Urinary bladder (tissue), 4 donors: Measurements from ENCODE around the gene NFATC1. TPM values are rescaled to one million over a fixed set of nuclear protein-coding genes. Genes with fewer than 3 reads are reported as not detected.
"Not testable (repeated sequence)": the region's sequence is repeated elsewhere in the genome, so short reads cannot be mapped to it uniquely, and the experiment has no call there.

Source experiments
- DNase-seq: peaks from one replicate; pipeline ENCODE4 v3.0.0-alpha.2; 2015; ENCODE audit errors: extremely low spot score
- H3K27ac ChIP-seq: one replicate; pipeline ENCODE4 v1.5.1; 2013; ENCODE audit warnings: low read depth, mild to moderate bottlenecking, moderate library complexity
- H3K36me3 ChIP-seq: one replicate; pipeline ENCODE4 v1.6.1; 2013; ENCODE audit warnings: mild to moderate bottlenecking, moderate library complexity; ENCODE audit not compliant: insufficient read depth
- H3K4me1 ChIP-seq: one replicate; pipeline ENCODE4 v1.6.1; 2013; ENCODE audit warnings: mild to moderate bottlenecking, moderate library complexity; ENCODE audit not compliant: insufficient read depth
- H3K4me3 ChIP-seq: one replicate; pipeline ENCODE4 v1.5.1; 2013; ENCODE audit warnings: low read depth, low read length
- WGBS: extraction: QIAGEN DNeasy Blood & Tissue Kit; methylation state at CpG from one replicate; pipeline ENCODE4 v1.1.7; 2013; 5-methylcytosine and 5-hydroxymethylcytosine counted together
- polyA plus RNA-seq: library from polyadenylated mRNA; stranded (reverse); fragments of 200-250 nt; gene quantifications from one replicate; pipeline ENCODE4 v1.2.3, GENCODE V29; 2013
- total RNA-seq: library from RNA; depleted of rRNA; stranded (reverse); fragments of >200 nt; gene quantifications from one replicate; pipeline ENCODE4 v1.2.3, GENCODE V29; 2014
- donor health status: healthy with polysubstance abuse.
- donor health status: healthy.

The NFATC1 gene
- total and polyA plus RNA-seq, 2 donors, result 8.5 to 11.3 TPM

DNA sequence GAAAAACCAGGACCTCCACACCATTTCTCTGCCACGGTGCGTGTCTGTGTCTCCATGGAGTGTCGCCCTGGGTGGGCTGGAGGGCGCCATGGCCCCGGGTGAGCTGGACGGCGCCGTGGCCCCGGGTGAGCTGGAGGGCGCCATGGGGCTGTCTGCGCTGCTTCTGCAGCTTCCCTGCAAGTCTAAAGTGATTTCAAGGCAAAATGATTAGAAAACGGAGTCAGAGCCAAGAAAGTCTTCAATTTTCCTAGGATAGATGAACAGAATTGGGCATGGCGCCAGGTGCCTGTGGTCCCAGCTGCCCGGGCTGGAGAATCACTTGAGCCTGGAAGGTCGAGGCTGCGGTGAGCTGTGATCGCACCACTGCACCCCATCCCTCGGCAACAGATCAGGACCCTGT is 27.7 kb upstream of the NFATC1 start:
- Histone ChIP-seq H3K4me3 (no peak overlapping the region), H3K27ac (no peak overlapping the region), H3K36me3 (no peaks in the 10 kb centered on the region), H3K4me1 (no peaks in the 10 kb centered on the region)
- no peak for DNase-seq
- 81% methylated on average over 18 of the region's 18 CpGs for WGBS

DNA sequence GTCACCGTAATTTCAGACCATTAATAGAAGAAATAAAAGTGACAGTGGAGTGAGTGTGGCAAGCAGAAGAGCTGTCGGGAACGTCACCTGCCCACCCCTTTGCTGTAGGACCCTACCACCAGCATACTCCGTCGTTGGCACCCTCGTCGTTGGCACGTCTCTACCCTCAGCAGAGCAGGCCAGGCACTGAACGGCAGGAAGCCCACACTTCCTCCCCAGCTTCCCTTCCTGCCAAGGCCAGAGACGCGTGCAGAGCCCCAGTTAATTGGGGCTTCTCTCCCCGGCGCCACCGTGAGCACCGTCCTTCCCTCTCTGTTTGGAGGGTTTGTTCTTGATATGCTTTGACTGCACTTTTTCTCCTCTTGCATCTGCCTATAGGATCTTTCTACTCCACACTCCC is 27.0 kb upstream of the NFATC1 start:
- WGBS, result 79% methylated on average over 15 of the region's 15 CpGs
- H3K4me3 ChIP-seq, result no peak overlapping the region

DNA sequence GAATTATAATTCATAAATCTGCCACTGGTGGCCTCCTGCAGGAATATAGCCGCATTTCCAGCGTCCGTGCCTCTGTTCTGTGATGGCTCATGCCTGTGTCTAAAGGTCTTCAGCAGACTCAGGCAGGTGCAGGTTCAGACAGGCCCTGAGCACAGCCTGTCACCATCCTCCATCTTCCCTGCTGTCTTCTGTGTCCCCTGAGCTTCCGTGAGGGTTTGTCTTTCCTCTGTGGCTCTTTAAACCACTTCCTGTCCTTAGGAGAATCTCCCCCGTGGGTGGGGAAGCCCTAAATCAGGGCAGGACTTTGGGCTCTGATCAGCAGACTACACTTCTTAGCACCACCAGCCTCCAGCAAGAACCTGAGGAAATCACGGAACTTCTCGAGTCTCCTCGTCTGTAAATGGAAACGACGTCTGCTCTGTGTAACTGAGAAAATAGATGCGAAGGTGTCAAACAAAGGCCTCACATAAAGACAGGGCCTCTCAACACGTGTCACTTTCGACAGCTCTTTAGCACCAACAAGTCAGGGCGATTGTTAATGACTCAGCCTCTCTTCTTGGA is 24.1 kb upstream of the NFATC1 start:
- WGBS, result 81% methylated on average over 14 of the region's 14 CpGs
- Histone ChIP-seq H3K27ac (no peak overlapping the region), H3K4me1 (no peaks in the 10 kb centered on the region), H3K36me3 (no peaks in the 10 kb centered on the region), H3K4me3 (no peak overlapping the region)
- no peak for DNase-seq

More for the DNA sequence above, 27.0 kb upstream of the NFATC1 start:
- Histone ChIP-seq H3K27ac (no peak overlapping the region), H3K36me3 (no peaks in the 10 kb centered on the region), H3K4me1 (no peaks in the 10 kb centered on the region)
- no peak for DNase-seq

DNA sequence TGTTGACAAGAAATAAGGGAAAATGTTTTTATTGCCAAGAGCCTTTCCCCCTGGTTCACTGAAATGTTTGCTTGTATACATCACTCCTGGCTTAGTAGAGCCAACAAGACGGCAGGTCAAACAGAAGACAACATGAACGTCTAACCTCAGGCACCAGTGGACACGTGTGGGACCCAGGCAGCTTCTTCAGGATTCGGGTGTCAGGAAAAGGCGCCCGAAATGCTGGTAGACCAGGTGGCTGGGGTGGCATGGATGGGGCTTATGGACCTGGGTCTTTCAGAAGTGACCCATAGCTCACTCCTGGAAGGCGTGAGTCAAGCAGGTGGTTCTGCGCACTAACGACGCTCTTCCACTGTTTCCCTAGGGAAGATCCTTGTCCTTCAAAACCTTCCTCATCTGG is 23.3 kb upstream of the NFATC1 start:
- H3K4me1 ChIP-seq, result no peaks in the 10 kb centered on the region
- H3K27ac ChIP-seq, result no peak overlapping the region
- H3K36me3 ChIP-seq, result no peaks in the 10 kb centered on the region
- 92% methylated on average over 10 of the region's 10 CpGs for WGBS
- no peak for DNase-seq
- H3K4me3 ChIP-seq, result no peak overlapping the region

DNA sequence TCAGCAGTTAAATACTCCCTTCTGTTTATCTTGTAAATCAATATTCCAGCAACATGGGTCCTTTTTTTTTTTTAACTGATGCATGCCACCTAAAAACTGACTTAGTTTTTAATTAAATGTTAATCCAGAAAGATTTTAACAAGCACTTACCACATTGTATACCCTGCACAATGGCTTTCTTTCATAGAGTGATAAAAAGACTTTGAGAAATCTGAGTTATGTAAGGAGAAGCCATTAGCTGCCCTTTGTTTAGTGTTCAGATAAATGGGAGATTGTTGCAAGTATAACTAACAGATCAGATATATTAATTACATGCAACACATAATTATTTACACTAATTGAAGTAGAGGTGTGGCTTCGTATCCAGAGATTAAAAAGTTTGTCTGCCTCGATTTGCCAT is 22.7 kb upstream of the NFATC1 start:
- no peak for DNase-seq
- Histone ChIP-seq H3K27ac (no peak overlapping the region), H3K36me3 (no peaks in the 10 kb centered on the region), H3K4me3 (no peak overlapping the region), H3K4me1 (no peaks in the 10 kb centered on the region)
- 93% methylated on average over 2 of the region's 2 CpGs for WGBS

DNA sequence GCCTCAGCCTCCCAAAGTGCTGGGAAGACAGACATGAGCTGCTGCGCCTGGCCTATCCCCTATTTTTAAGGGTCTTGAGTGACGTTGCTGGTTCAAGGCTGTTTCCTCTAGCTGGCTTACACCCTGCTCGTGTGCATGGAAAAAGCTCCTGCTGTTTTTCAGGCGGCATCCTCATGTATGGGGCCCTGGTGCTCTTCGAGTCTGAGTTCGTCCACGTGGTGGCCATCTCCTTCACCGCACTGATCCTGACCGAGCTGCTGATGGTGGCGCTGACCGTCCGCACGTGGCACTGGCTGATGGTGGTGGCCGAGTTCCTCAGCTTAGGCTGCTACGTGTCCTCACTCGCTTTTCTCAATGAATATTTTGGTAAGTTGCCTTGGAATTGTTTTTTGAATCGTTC is 22.0 kb upstream of the NFATC1 start:
- no peak overlapping the region for H3K4me3 ChIP-seq
- H3K27ac ChIP-seq, result no peak overlapping the region
- WGBS, result 95% methylated on average over 17 of the region's 17 CpGs
- H3K36me3 ChIP-seq, result no peaks in the 10 kb centered on the region
- no peaks in the 10 kb centered on the region for H3K4me1 ChIP-seq
- DNase-seq, result no peak

DNA sequence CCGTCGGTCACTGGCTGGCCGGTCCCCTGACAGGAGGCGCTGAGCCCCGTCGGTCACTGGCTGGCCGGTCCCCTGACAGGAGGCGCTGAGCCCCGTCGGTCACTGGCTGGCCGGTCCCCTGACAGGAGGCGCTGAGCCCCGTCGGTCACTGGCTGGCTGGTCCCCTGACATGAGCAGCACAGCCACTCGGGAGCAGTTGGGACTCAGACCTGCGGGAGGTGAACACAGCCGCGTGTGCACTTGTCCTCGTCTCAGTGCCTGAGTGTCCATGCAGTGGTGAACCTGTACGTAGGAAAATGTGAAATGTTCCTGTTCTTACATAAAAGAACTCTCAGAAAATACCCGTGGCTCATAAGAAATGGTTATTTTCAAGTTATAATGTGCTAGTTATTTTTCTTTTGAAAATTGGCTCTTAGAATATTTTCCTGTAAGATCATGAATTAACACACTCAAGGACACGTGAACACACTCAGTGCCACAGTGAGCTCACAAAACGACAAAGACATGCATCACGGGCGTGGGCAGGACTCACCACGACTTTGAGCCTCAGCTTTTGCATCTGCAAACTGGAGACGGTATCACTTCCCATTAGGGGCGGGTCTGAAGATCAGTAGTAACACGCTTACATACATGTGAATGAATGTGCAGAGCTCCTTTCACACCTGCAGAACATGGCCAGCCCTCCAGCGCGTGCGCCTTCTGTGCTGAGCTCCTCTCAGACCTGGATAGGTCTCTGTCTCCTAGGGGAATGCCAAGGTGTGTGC is 21.1 kb upstream of the NFATC1 start:
- Histone ChIP-seq H3K36me3 (no peaks in the 10 kb centered on the region), H3K4me1 (no peaks in the 10 kb centered on the region)
- WGBS, result 91% methylated on average over 25 of the region's 32 CpGs

DNA sequence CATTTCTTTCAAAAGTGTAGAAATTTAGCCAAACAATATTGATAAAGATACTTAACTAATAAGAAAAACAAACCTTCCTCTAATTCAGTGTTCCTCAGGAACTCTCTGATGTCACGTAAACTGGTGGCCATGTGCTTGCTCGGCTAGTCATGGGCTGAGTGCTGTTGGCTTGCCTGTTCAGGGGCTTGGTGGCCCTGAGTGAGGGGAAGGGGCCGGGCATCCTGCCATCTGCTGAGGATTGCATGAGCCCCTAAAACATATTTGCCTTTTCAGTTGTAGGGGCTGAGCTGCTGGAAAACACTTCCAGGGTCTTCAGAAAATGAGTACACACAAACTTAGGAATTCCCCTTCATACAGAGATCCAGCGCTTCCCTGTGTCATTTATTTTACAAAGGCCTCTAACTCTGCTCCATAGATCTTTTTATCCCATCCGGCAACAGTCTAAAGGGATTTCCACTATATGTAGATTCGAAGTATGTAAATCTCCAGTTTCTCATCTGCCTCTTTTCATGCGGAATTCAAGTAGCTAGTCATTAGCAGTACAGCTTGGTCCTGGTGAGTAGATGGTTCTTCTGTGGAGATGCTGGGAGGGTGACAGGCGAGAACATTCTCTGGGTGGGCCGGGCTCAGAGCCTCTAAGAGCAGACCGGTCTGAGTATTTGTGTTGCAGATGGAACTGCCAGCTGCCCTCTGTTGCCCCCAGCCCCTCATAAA is 20.1 kb upstream of the NFATC1 start:
- Histone ChIP-seq H3K36me3 (no peaks in the 10 kb centered on the region), H3K4me1 (no peaks in the 10 kb centered on the region)
- WGBS, result 89% methylated on average over 10 of the region's 10 CpGs

More for the DNA sequence above, 21.1 kb upstream of the NFATC1 start:
- DNase-seq, result no peak
- Histone ChIP-seq H3K4me3 (no peak overlapping the region), H3K27ac (no peak overlapping the region)

DNA sequence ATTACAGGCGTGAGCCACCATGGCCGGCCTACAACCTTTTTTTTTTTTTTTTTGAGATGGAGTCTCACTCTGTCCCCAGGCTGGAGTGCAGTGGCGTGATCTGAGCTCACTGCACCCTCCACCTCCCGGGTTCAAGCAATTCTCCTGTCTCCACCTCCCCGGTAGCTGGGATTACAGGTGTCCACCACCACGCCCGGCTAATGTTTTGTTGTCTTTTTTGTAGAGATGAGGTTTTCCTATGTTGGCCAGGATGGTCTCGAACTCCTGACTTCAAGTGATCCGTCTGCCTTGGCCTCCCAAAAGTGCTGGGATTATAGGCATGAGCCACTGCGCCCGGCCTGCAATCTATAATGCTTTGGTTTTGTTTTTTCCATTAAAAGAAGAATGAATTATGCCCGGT is 19.1 kb upstream of the NFATC1 start:
- H3K4me3 ChIP-seq, H3K27ac ChIP-seq, DNase-seq, H3K4me1 ChIP-seq, H3K36me3 ChIP-seq: not testable (repeated sequence)
- WGBS, result 92% methylated on average over 12 of the region's 12 CpGs

More for the DNA sequence above, 20.1 kb upstream of the NFATC1 start:
- no peak overlapping the region for H3K4me3 ChIP-seq
- no peak overlapping the region for H3K27ac ChIP-seq
- no peak for DNase-seq

DNA sequence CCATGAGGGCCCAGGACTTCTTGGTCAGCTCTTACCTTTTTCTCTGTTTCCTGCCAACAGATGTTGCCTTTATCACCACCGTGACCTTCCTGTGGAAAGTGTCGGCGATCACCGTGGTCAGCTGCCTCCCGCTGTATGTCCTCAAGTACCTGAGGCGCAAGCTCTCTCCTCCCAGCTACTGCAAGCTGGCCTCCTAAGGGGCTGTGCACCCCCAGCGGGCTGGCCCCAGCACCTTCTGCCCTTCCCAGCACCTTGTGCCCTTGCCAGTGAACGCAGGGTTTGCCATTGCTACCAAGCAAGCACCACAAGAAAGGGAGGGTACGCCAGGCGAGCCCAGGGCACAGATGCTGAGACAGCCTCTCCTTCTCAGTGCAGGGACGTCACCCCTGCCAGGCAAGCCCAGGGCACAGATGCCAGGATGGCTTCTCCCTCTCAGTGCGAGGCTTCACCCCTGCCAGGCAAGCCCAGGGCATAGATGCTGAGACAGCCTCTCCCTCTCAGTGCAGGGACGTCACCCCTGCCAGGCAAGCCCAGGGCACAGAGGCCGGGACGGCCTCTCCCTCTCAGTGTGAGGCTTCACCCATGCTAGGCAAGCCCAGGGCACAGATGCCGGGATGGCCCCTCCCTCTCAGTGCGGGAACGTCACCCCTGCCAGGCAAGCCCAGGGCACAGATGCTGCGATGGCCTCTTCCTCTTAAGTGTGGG is 18.4 kb upstream of the NFATC1 start:
- no peaks in the 10 kb centered on the region for H3K36me3 ChIP-seq
- no peak overlapping the region for H3K27ac ChIP-seq
- DNase-seq, result no peak
- no peak overlapping the region for H3K4me3 ChIP-seq
- no peaks in the 10 kb centered on the region for H3K4me1 ChIP-seq
- 92% methylated on average over 19 of the region's 19 CpGs for WGBS

DNA sequence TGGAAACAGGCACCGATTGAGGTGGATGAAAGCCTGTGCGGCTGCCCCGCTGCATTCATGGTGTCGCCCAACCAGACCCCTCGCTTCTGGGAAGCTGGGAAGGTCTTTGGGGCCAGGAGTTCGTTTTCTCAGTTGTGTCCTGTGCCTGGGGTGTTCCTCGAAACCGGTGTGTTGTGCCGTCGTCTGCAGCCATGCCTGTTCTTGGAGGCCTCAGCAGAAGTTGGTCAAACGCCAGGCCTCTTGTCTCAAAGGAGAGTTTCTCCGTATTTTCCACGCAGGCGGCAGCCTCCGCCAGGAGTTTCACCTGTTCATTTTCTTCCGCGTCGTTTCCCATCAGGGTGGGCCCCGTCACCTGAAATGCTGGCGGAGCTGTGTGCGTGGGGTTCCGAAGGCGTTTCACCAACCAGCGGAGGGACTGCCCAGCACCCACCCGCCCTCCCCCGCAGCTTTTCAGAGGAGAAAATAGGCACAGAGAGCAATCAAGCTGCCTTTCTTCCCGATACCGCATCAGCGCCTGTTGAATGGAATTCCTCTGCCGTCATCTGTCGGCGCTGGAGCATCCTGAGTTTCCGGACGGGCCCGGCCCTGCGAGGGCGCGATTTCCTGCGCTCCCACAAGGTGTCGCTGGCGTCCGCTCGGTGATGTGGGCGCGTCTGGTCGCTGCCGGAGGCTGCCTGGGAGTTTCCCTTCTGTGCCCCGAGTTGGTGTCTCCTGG is 17.0 kb upstream of the NFATC1 start:
- Histone ChIP-seq H3K36me3 (no peaks in the 10 kb centered on the region), H3K4me1 (no peaks in the 10 kb centered on the region), H3K4me3 (no peak overlapping the region), H3K27ac (no peak overlapping the region)
- 41% methylated on average over 48 of the region's 48 CpGs for WGBS
- DNase-seq, result no peak

DNA sequence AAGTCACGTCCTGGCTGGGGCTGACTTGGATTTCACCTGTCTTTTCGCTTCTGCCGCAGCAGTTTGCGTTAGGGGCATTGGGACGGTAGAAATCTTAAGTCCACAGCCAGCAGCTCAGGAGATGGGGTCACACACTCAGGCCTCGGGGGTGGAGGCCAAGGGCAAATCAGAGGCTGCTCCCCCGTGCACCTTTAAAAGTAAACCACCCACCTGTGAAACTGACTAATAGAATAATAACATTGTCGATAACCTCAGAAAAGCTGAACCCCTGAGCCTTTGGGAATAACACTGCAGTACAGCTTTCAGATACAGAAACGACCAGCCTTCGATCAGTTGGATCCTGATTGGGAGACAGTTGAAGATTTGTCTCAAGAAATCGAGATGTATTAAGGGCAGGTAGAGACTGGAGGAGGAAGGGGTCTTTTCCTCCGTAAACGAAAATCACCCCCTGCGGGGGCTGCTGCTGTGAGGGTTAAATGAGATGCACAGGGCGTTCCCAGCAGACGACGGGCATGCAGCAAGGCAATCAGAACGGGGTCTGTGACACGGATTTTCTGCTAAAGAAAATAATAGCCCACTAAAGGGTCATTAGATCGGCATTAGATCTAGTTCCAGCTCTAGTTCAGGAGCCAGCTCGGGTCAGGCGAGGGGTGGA is 16.4 kb upstream of the NFATC1 start:
- Histone ChIP-seq H3K4me1 (no peaks in the 10 kb centered on the region), H3K4me3 (no peak overlapping the region), H3K36me3 (no peaks in the 10 kb centered on the region), H3K27ac (no peak overlapping the region)
- DNase-seq, result no peak
- WGBS, result 71% methylated on average over 22 of the region's 22 CpGs
